ENCODE data around the gene SEC31A. TPM values are rescaled to one million over a fixed set of nuclear protein-coding genes. Genes with fewer than 3 reads are reported as not detected.

The SEC31A gene
- total RNA-seq, 2 experiments from 2014 or later = 80.3 to 124 TPM

GRCh38 chr4:82791179-82791578 is 99.8 kb downstream of the SEC31A start:
- DNase-seq (no peak), ATAC-seq (no peak)
- no peaks in the 10 kb centered on the region for H3K4me1 Mint-ChIP-seq
- no peak overlapping the region for H3K27ac Mint-ChIP-seq
- intact Hi-C loops (cut with DNase I, micrococcal nuclease) = no loop called here
- no peaks in the 10 kb centered on the region for H3K9me3 Mint-ChIP-seq (ENCODE audit: low read depth)
- no peaks in the 10 kb centered on the region for H3K36me3 Mint-ChIP-seq (ENCODE audit: low read depth)
- no peak overlapping the region for H3K4me3 Mint-ChIP-seq
- CTCF ChIA-PET = no interaction called here
- H3K27me3 Mint-ChIP-seq = peaks cover 8% of the 10 kb centered on the region
- POLR2A ChIA-PET = no interaction called here

- ATAC-seq = no peak
- POLR2A ChIA-PET = no interaction called here
- no peaks in the 10 kb centered on the region for H3K9me3 Mint-ChIP-seq (ENCODE audit: low read depth)
- H3K36me3 Mint-ChIP-seq (ENCODE audit: low read depth) = no peaks in the 10 kb centered on the region
- CTCF ChIA-PET = no interaction called here
- DNase-seq = no peak
- intact Hi-C loops (cut with DNase I, micrococcal nuclease) = no loop called here
- peaks cover 6% of the 10 kb centered on the region for H3K27me3 Mint-ChIP-seq
- H3K4me1 Mint-ChIP-seq = no peaks in the 10 kb centered on the region
- H3K4me3 Mint-ChIP-seq = no peak overlapping the region
- H3K27ac Mint-ChIP-seq = no peak overlapping the region
Observed at GRCh38 chr4:82790060-82790660, 100.8 kb downstream of the SEC31A start.

- no peak for DNase-seq
- Mint-ChIP-seq H3K27ac (no peak overlapping the region), H3K36me3 (ENCODE audit: low read depth) (no peaks in the 10 kb centered on the region), H3K4me1 (no peaks in the 10 kb centered on the region), H3K27me3 (peaks cover 3% of the 10 kb centered on the region), H3K4me3 (no peak overlapping the region), H3K9me3 (ENCODE audit: low read depth) (no peaks in the 10 kb centered on the region)
- ChIA-PET POLR2A (no interaction called here), CTCF (no interaction called here)
- no peak for ATAC-seq
- intact Hi-C loops (cut with DNase I, micrococcal nuclease) = no loop called here
Observed at GRCh38 chr4:82789025-82789776, 101.8 kb downstream of the SEC31A start.

- CTCF ChIA-PET = no interaction called here
- H3K4me1 Mint-ChIP-seq = no peaks in the 10 kb centered on the region
- intact Hi-C loops (cut with DNase I, micrococcal nuclease) = no loop called here
- ATAC-seq (no peak), DNase-seq (no peak)
- peaks cover 3% of the 10 kb centered on the region for H3K27me3 Mint-ChIP-seq
- POLR2A ChIA-PET = interaction anchor here (0.6 kb wide), 1 partner anchor 406 kb away, joined by 5 read pairs; no protein-coding TSS in a partner anchor
- no peak overlapping the region for H3K27ac Mint-ChIP-seq
- no peak overlapping the region for H3K4me3 Mint-ChIP-seq
- no peaks in the 10 kb centered on the region for H3K9me3 Mint-ChIP-seq (ENCODE audit: low read depth)
- no peaks in the 10 kb centered on the region for H3K36me3 Mint-ChIP-seq (ENCODE audit: low read depth)
Observed at GRCh38 chr4:82787342-82787741, 103.6 kb downstream of the SEC31A start.

DNA sequence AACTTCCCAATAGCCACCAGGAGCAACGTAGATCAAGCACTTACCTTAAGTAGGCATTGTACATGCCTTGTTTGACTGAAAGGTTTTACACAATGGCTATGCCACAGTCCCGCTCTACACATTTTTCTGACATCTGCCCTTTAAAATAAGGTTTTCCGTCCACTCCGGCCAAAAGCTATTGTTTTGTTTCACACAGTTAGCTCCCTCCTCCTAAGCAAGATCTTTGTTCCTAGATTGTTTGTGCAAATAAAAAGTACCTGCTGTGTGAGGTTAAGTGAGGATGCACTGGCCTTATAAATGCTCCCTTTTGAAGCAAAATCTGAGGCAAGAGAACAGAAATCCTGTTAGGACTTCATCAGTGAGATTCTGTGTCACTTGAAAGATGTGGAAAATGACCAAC is 104.1 kb downstream of the SEC31A start:
- Mint-ChIP-seq H3K9me3 (ENCODE audit: low read depth) (no peaks in the 10 kb centered on the region), H3K36me3 (ENCODE audit: low read depth) (no peaks in the 10 kb centered on the region), H3K4me3 (no peak overlapping the region), H3K4me1 (no peaks in the 10 kb centered on the region), H3K27ac (no peak overlapping the region), H3K27me3 (peaks cover 3% of the 10 kb centered on the region)
- ATAC-seq (no peak), DNase-seq (no peak)
- CTCF ChIA-PET = interaction anchor here (0.6 to 1.6 kb wide), 2 partner anchors 12 to 163 kb away, joined by 4 to 8 read pairs; partner anchors contain the start of gene SCD5
- intact Hi-C loops (cut with DNase I, micrococcal nuclease) = no loop called here
- POLR2A ChIA-PET = interaction anchor here (0.6 kb wide), 1 partner anchor 405 kb away, joined by 5 read pairs; no protein-coding TSS in a partner anchor

DNA sequence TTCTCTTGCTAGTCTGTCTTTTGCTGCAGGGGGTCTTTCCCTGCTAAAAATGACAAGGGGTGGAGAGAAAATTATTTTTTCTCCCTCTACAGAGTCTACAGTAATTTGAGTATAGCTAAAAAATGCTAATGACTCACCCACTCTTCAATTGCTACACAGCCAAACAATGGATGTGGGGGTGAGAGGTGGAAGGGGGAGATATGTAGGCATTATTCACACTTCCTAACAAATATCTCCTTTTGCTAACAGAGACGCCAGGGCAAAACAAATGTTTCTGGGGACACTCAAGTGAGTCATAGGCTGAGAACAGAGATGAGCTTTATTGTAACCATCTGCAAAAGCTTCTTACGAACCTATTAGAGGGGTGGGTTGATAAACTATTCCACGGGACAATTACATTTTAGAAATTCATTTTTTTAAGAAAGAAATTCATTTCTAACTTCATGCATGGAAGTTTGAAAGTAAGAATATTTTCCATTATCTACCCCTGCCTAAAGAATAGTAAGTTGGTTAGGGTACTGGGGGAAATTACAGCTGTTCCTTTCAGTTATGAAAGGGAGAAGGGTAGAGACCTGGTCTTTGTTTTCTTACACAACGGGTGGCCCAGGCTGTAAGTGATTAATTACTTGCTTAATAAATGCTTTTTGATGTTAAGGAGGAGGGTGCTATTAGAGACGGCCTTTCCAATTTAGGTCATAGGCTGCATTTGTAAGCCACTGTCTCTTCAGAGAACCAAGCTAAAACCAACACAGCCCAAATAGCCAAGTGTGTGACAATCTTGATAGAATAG is 105.1 kb downstream of the SEC31A start:
- Mint-ChIP-seq H3K27ac (no peak overlapping the region), H3K36me3 (ENCODE audit: low read depth) (no peaks in the 10 kb centered on the region), H3K4me1 (no peaks in the 10 kb centered on the region), H3K4me3 (no peak overlapping the region), H3K27me3 (no peaks in the 10 kb centered on the region), H3K9me3 (ENCODE audit: low read depth) (no peaks in the 10 kb centered on the region)
- DNase-seq (no peak), ATAC-seq (no peak)
- ChIA-PET POLR2A (no interaction called here), CTCF (interaction anchor here (0.6 to 1.6 kb wide), 2 partner anchors 13 to 162 kb away, joined by 4 to 8 read pairs; partner anchors contain the start of gene SCD5)
- intact Hi-C loops (cut with DNase I, micrococcal nuclease) = no loop called here

GRCh38 chr4:82784681-82785610 is 106.0 kb downstream of the SEC31A start:
- CTCF ChIA-PET = interaction anchor here (0.6 to 1.6 kb wide), 4 partner anchors 14 to 193 kb away, joined by 3 to 8 read pairs (median 4); partner anchors contain the start of gene SCD5
- intact Hi-C loops (cut with DNase I, micrococcal nuclease) = no loop called here
- H3K27ac Mint-ChIP-seq = no peak overlapping the region
- no peaks in the 10 kb centered on the region for H3K27me3 Mint-ChIP-seq
- no peak for ATAC-seq
- H3K4me3 Mint-ChIP-seq = no peak overlapping the region
- no peaks in the 10 kb centered on the region for H3K4me1 Mint-ChIP-seq
- no peaks in the 10 kb centered on the region for H3K9me3 Mint-ChIP-seq (ENCODE audit: low read depth)
- POLR2A ChIA-PET = no interaction called here
- no peak for DNase-seq
- H3K36me3 Mint-ChIP-seq (ENCODE audit: low read depth) = no peaks in the 10 kb centered on the region

GRCh38 chr4:82782626-82783345 is 108.2 kb downstream of the SEC31A start:
- H3K27me3 Mint-ChIP-seq = no peaks in the 10 kb centered on the region

DNA sequence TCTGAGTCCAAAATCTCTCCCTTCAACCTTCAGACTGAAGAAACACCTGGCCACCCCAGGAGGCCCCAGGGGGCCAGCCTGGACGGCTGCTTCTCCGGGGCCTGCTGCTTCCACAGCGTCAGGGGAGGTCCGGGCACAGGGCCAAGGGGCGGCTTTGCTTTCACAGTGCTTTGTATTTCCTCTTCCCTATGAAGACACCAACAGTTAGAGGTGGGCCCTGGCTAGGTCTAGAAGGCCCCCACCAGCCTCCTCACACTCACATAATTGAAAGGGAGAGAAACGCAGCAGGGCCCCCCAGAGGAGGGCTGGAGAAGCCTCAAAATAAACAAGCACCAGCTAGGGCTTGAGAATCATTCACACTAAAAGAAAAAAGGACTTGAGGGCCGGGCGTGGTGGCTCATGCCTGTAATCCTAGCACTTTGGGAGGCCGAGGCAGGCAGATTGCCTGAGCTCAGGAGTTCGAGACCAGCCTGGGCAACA is 110.2 kb downstream of the SEC31A start:
- CTCF ChIA-PET = no interaction called here
- ATAC-seq = no peak
- DNase-seq = no peak
- Mint-ChIP-seq H3K36me3 (ENCODE audit: low read depth) (no peaks in the 10 kb centered on the region), H3K4me3 (no peak overlapping the region), H3K27me3 (no peaks in the 10 kb centered on the region), H3K27ac (no peak overlapping the region), H3K9me3 (ENCODE audit: low read depth) (no peaks in the 10 kb centered on the region), H3K4me1 (no peaks in the 10 kb centered on the region)
- POLR2A ChIA-PET = no interaction called here
- intact Hi-C loops (cut with DNase I, micrococcal nuclease) = no loop called here

More at GRCh38 chr4:82782626-82783345, 108.2 kb downstream of the SEC31A start:
- intact Hi-C loops (cut with DNase I, micrococcal nuclease) = no loop called here
- ATAC-seq (no peak), DNase-seq (no peak)
- Mint-ChIP-seq H3K4me1 (no peaks in the 10 kb centered on the region), H3K36me3 (ENCODE audit: low read depth) (no peaks in the 10 kb centered on the region), H3K4me3 (no peak overlapping the region), H3K27ac (no peak overlapping the region), H3K9me3 (ENCODE audit: low read depth) (no peaks in the 10 kb centered on the region)
- ChIA-PET CTCF (no interaction called here), POLR2A (no interaction called here)

- Mint-ChIP-seq H3K27me3 (no peaks in the 10 kb centered on the region), H3K27ac (no peak overlapping the region), H3K36me3 (ENCODE audit: low read depth) (no peaks in the 10 kb centered on the region), H3K4me1 (no peaks in the 10 kb centered on the region), H3K9me3 (ENCODE audit: low read depth) (no peaks in the 10 kb centered on the region), H3K4me3 (no peak overlapping the region)
- DNase-seq (no peak), ATAC-seq (no peak)
- CTCF ChIA-PET = no interaction called here
- intact Hi-C loops (cut with DNase I, micrococcal nuclease) = no loop called here
- POLR2A ChIA-PET = no interaction called here
Observed at GRCh38 chr4:82780170-82780751, 110.7 kb downstream of the SEC31A start.
